IMR-90 (cell line): Measurements from ENCODE around the gene KAT2B.

ENCODE experiments used
- BHLHE40 ChIP-seq: fragments of 150-350 bp; IDR thresholded peaks from 2 replicates; pipeline ENCODE4 v1.6.1; 2016; ENCODE audit warnings: mild to moderate bottlenecking, low read depth, low read length
- CTCF ChIP-seq: conservative IDR thresholded peaks from 2 replicates; pipeline ENCODE4 v1.5.1; 2012; ENCODE audit warnings: mild to moderate bottlenecking, low read depth, low read length, improper control_type of control experiment
- FOS ChIP-seq: fragments of 150-350 bp; IDR thresholded peaks from 2 replicates; pipeline ENCODE4 v1.6.1; 2016; ENCODE audit warnings: low read depth, low read length
- RAD21 ChIP-seq: IDR thresholded peaks from 2 replicates; pipeline ENCODE4 v1.6.1; 2012; ENCODE audit warnings: low read length, improper control_type of control experiment
- RCOR1 ChIP-seq: IDR thresholded peaks from 2 replicates; pipeline ENCODE4 v1.6.1; 2012; ENCODE audit warnings: mild to moderate bottlenecking, low read length, improper control_type of control experiment; ENCODE audit not compliant: insufficient replicate concordance

DNA sequence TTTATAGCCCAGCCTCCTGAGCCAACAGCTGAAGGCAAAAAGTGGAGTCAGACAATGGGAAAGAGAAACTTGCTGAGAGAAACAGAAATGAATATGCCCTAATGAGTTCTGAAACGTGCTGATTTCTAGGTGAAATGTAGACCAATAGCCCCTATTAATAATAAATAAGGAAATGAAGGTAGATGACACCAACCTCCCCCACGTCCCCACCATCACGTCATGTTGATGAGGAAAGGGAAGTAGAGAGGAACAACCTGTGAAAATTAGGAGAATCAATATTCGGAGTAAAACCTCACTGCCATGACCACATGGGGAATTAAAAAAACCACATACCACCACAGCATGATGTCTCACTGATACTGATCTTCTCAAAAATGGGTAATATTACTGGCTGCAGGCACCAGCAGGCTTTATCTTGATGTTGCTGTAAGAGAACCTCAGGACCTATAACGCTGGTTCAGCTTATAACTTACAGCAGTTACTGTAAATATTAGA lies 64.0 kb downstream of the KAT2B start:
- no peak for TF ChIP-seq CTCF
- no peak for TF ChIP-seq RAD21
- TF ChIP-seq FOS, result no peak
- no peak for TF ChIP-seq BHLHE40
- TF ChIP-seq RCOR1, result no peak
